Activated effector memory CD4-positive, alpha-beta T cell treated with anti-CD3 and anti-CD28 coated beads, Interleukin-2, amount 50 U/mL, for 16 hours (primary cell): Measurements from ENCODE around the gene TMEM185B.
"Not testable (repeated sequence)": the region's sequence is repeated elsewhere in the genome, so short reads cannot be mapped to it uniquely, and the experiment has no call there.

Source experiments
- DNase-seq: peaks from one replicate; pipeline ENCODE4 v3.0.0-alpha.2; 2020

Gene TMEM185B

GRCh38 chr2:120251078-120251477, 27.9 kb upstream of the TMEM185B start:
- DNase-seq: no peak

- no peak for DNase-seq
Observed at GRCh38 chr2:120250640-120251039, 27.4 kb upstream of the TMEM185B start.

GRCh38 chr2:120247851-120248250, 24.7 kb upstream of the TMEM185B start:
- no peak for DNase-seq

GRCh38 chr2:120246546-120247300, 23.5 kb upstream of the TMEM185B start:
- DNase-seq: no peak

GRCh38 chr2:120245520-120246332, 22.5 kb upstream of the TMEM185B start:
- DNase-seq: no peak

GRCh38 chr2:120244656-120245519, 21.7 kb upstream of the TMEM185B start:
- no peak for DNase-seq

- no peak for DNase-seq
Observed at GRCh38 chr2:120243875-120244553, 20.8 kb upstream of the TMEM185B start.

GRCh38 chr2:120243211-120243610, 20.0 kb upstream of the TMEM185B start:
- no peak for DNase-seq

- DNase-seq: no peak
Observed at GRCh38 chr2:120241684-120242083, 18.5 kb upstream of the TMEM185B start.

- no peak for DNase-seq
Observed at GRCh38 chr2:120240901-120241429, 17.8 kb upstream of the TMEM185B start.

GRCh38 chr2:120239488-120240287, 16.5 kb upstream of the TMEM185B start:
- no peak for DNase-seq

- DNase-seq: no peak
Observed at GRCh38 chr2:120238728-120239487, 15.7 kb upstream of the TMEM185B start.

GRCh38 chr2:120237491-120237902, 14.3 kb upstream of the TMEM185B start:
- no peak for DNase-seq

- DNase-seq: no peak
Observed at GRCh38 chr2:120236791-120237190, 13.6 kb upstream of the TMEM185B start.

GRCh38 chr2:120236316-120236715, 13.1 kb upstream of the TMEM185B start:
- no peak for DNase-seq

- DNase-seq: no peak
Observed at GRCh38 chr2:120235681-120236080, 12.5 kb upstream of the TMEM185B start.

GRCh38 chr2:120235158-120235557, 12.0 kb upstream of the TMEM185B start:
- not testable (repeated sequence) for DNase-seq

- no peak for DNase-seq
Observed at GRCh38 chr2:120233292-120233691, 10.1 kb upstream of the TMEM185B start.

GRCh38 chr2:120231974-120232635, 8.9 kb upstream of the TMEM185B start:
- DNase-seq: peak; percentile 87

- DNase-seq: peak; percentile 78
Observed at GRCh38 chr2:120231564-120231973, 8.4 kb upstream of the TMEM185B start.
